ENCODE results near the gene ROBO2. TPM values are rescaled to one million over a fixed set of nuclear protein-coding genes. Genes with fewer than 3 reads are reported as not detected.

Gene ROBO2
- total RNA-seq, 1 experiment from 2014 or later, result 0.16 TPM

GRCh38 chr3:77354958-77355357 is 315.1 kb downstream of the ROBO2 start:
- peaks cover 7% of the 10 kb centered on the region for H3K27me3 Mint-ChIP-seq (ENCODE audit: insufficient read depth, unreplicated experiment)
- CTCF ChIA-PET, result no interaction called here
- no TSS peak for BruUV-seq (replicated peaks)

DNA sequence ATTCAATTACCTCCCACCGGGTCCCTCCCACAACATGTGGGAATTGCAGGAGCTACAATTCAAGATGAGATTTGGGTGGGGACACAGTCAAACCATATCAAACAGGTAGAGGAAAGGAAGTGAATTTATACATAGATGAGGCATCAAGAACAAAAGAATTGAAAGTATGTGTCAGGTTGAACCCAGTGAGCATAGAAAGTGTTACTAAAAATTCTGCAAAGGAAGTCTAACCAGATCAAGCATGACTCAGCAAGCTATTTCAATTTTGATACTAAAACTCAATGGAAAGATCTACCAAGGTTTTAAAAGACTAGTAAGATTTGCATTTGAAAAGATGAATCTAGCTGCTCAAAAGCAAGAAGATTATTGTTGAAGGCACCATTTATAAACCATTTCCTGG is 323.0 kb downstream of the ROBO2 start:
- BruUV-seq (replicated peaks), result no TSS peak
- no peak overlapping the region for H3K4me3 ChIP-seq (ENCODE audit: low read depth, low read length)
- no peaks in the 10 kb centered on the region for H3K9me3 ChIP-seq
- ChIA-PET POLR2A (no interaction called here), CTCF (no interaction called here)
- H3K4me1 Mint-ChIP-seq (ENCODE audit: low read depth, unreplicated experiment), result no peaks in the 10 kb centered on the region
- intact Hi-C loops (cut with micrococcal nuclease; ENCODE audit: unreplicated experiment), result no loop called here
- no peak overlapping the region for H3K27ac Mint-ChIP-seq (ENCODE audit: unreplicated experiment)
- H3K36me3 ChIP-seq (ENCODE audit: control insufficient read depth, insufficient read depth, low read length), result no peaks in the 10 kb centered on the region
- no peak overlapping the region for H3K4me3 Mint-ChIP-seq (ENCODE audit: unreplicated experiment)
- no peaks in the 10 kb centered on the region for H3K36me3 Mint-ChIP-seq (ENCODE audit: insufficient read depth, unreplicated experiment)
- no peaks in the 10 kb centered on the region for H3K4me1 ChIP-seq
- H3K27me3 ChIP-seq (replicated peaks; ENCODE audit: control insufficient read depth, insufficient read depth, low read length), result no peaks in the 10 kb centered on the region
- H3K9me3 Mint-ChIP-seq (ENCODE audit: unreplicated experiment), result no peaks in the 10 kb centered on the region
- no peak for DNase-seq
- TF ChIP-seq CTCF (IDR thresholded peaks at IDR 0.05; ENCODE audit: insufficient read depth in 1 of 2, low read depth in 1 of 2, low read length in 1 of 2, severe bottlenecking in 1 of 2, unreplicated experiment in 1 of 2), result no peak
- H3K27me3 Mint-ChIP-seq (ENCODE audit: insufficient read depth, unreplicated experiment), result peaks cover 3% of the 10 kb centered on the region

More at GRCh38 chr3:77354958-77355357, 315.1 kb downstream of the ROBO2 start:
- Histone ChIP-seq H3K9me3 (no peaks in the 10 kb centered on the region), H3K27me3 (replicated peaks; ENCODE audit: control insufficient read depth, insufficient read depth, low read length) (no peaks in the 10 kb centered on the region), H3K36me3 (ENCODE audit: control insufficient read depth, insufficient read depth, low read length) (no peaks in the 10 kb centered on the region), H3K4me3 (ENCODE audit: low read depth, low read length) (no peak overlapping the region), H3K4me1 (no peaks in the 10 kb centered on the region)
- H3K9me3 Mint-ChIP-seq (ENCODE audit: unreplicated experiment), result no peaks in the 10 kb centered on the region
- intact Hi-C loops (cut with micrococcal nuclease; ENCODE audit: unreplicated experiment), result no loop called here
- H3K4me3 Mint-ChIP-seq (ENCODE audit: unreplicated experiment), result no peak overlapping the region
- no peaks in the 10 kb centered on the region for H3K36me3 Mint-ChIP-seq (ENCODE audit: insufficient read depth, unreplicated experiment)
- no peaks in the 10 kb centered on the region for H3K4me1 Mint-ChIP-seq (ENCODE audit: low read depth, unreplicated experiment)
- POLR2A ChIA-PET, result no interaction called here
- DNase-seq, result no peak
- TF ChIP-seq CTCF (IDR thresholded peaks at IDR 0.05; ENCODE audit: insufficient read depth in 1 of 2, low read depth in 1 of 2, low read length in 1 of 2, severe bottlenecking in 1 of 2, unreplicated experiment in 1 of 2), result no peak
- no peak overlapping the region for H3K27ac Mint-ChIP-seq (ENCODE audit: unreplicated experiment)

DNA sequence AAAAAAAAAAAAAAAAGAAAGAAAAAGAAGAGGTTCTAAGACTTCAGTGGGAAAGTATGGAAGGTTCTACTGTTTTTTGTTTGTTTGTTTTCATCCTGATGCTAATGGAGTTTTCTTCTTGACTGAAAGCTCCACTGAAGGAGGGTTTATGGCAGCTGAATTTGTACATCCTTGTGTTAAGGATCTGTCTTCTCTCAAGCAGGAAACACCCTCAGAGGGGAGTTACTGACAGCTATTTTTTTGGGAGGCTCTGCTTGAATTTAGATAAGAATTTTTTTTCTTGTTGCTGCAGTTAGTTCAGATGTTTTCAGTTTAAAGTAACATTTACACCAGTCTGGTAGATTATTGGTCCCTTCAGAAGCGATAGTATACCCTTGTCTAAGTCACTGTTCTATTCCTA is 325.3 kb downstream of the ROBO2 start:
- intact Hi-C loops (cut with micrococcal nuclease; ENCODE audit: unreplicated experiment), result no loop called here
- no peaks in the 10 kb centered on the region for H3K9me3 Mint-ChIP-seq (ENCODE audit: unreplicated experiment)
- no peaks in the 10 kb centered on the region for H3K36me3 Mint-ChIP-seq (ENCODE audit: insufficient read depth, unreplicated experiment)
- H3K4me1 Mint-ChIP-seq (ENCODE audit: low read depth, unreplicated experiment), result no peaks in the 10 kb centered on the region
- H3K36me3 ChIP-seq (ENCODE audit: control insufficient read depth, insufficient read depth, low read length), result no peaks in the 10 kb centered on the region
- DNase-seq, result no peak
- peaks cover 3% of the 10 kb centered on the region for H3K27me3 Mint-ChIP-seq (ENCODE audit: insufficient read depth, unreplicated experiment)
- BruUV-seq (replicated peaks), result no TSS peak
- H3K27me3 ChIP-seq (replicated peaks; ENCODE audit: control insufficient read depth, insufficient read depth, low read length), result no peaks in the 10 kb centered on the region
- no peak overlapping the region for H3K27ac Mint-ChIP-seq (ENCODE audit: unreplicated experiment)
- no peaks in the 10 kb centered on the region for H3K9me3 ChIP-seq
- H3K4me3 Mint-ChIP-seq (ENCODE audit: unreplicated experiment), result no peak overlapping the region
- no peak for TF ChIP-seq CTCF (IDR thresholded peaks at IDR 0.05; ENCODE audit: insufficient read depth in 1 of 2, low read depth in 1 of 2, low read length in 1 of 2, severe bottlenecking in 1 of 2, unreplicated experiment in 1 of 2)
- ChIA-PET POLR2A (no interaction called here), CTCF (no interaction called here)
- H3K4me3 ChIP-seq (ENCODE audit: low read depth, low read length), result no peak overlapping the region
- H3K4me1 ChIP-seq, result no peaks in the 10 kb centered on the region

Data from Caco-2 (cell line).